ENCODE measurements around the gene ADARB2. TPM values are rescaled to one million over a fixed set of nuclear protein-coding genes. Genes with fewer than 3 reads are reported as not detected.

Gene ADARB2
- total RNA-seq, 3 donors from 2014 or later = 0.03 to 0.05 TPM; not detected in 1

GRCh38 chr10:1274701-1275544, 462.4 kb downstream of the ADARB2 start:
- DNase-seq (no peak), ATAC-seq (no peak)
- H3K9me3 Mint-ChIP-seq = no peaks in the 10 kb centered on the region
- H3K4me3 Mint-ChIP-seq = no peak overlapping the region
- no peaks in the 10 kb centered on the region for H3K4me1 Mint-ChIP-seq (ENCODE audit: low read depth)
- no peaks in the 10 kb centered on the region for H3K36me3 Mint-ChIP-seq (ENCODE audit: insufficient read depth)
- H3K27me3 Mint-ChIP-seq (ENCODE audit: low read depth) = peaks cover 3% of the 10 kb centered on the region

DNA sequence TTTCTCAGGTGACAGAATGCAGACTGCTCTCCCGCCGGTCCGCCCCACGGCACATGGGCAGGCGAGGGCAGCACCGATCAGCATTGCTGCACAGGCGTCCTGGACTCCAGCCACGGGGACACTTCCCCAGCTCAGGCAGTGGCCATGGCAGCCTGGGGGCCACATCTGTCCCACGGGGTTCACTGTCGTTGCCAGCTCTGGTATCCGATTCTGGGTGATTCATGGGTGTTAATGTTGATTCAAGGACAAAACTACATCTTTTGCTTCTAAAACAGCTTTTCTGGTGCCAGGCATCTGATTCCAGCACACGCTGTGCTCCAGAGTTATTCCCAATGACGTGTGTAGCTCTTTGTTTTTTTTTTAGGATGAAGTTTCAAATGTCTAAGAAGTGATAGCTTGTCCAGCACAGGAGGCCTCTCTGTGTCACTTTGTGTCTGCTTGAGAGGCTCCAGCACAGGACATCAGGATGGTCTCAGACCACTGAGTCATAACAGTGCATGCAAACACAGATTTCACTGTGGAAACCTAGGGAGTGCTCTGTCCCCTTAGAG, 463.1 kb downstream of the ADARB2 start:
- no peak for DNase-seq
- Mint-ChIP-seq H3K36me3 (ENCODE audit: insufficient read depth) (no peaks in the 10 kb centered on the region), H3K9me3 (no peaks in the 10 kb centered on the region), H3K4me1 (ENCODE audit: low read depth) (no peaks in the 10 kb centered on the region), H3K27me3 (ENCODE audit: low read depth) (no peaks in the 10 kb centered on the region), H3K4me3 (no peak overlapping the region)
- no peak for ATAC-seq

DNA sequence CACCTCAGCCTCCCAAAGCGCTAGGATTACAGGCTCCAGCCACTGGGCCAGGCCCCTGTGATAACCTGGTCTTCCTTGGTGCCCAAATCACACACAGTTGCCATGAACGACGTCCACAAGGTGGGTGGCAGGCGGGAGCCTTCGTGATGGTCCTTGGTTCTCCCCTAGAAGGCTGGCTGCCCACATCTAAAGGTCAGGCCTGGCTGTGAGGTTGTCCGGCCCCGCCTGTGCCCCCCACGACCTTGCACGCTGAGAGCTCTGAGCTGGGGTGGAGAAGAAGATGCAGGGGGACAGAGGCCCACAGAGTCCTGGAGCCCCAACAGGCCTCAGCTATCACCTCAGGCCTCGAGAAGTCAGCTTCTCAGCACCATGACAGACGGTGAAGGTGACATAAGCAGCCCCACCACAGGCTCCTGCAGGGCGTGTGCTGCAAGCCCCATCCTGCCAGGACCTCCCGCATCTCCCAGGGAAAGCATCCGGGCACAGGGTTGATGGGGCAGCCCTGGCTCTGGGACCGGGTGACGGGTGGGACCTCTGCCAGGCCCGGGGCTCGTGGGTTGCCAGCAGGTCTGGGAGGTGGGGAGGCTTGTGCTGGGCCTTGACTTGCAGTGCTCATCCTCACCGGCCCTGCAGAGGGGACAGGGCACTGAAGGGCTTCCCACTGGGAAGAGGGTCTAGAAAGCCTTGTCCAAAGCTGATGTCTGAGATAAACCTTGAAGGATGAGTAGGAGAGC, 463.8 kb downstream of the ADARB2 start:
- Mint-ChIP-seq H3K9me3 (no peaks in the 10 kb centered on the region), H3K4me3 (no peak overlapping the region), H3K36me3 (ENCODE audit: insufficient read depth) (no peaks in the 10 kb centered on the region), H3K27me3 (ENCODE audit: low read depth) (no peaks in the 10 kb centered on the region), H3K4me1 (ENCODE audit: low read depth) (no peaks in the 10 kb centered on the region)
- ATAC-seq (no peak), DNase-seq (no peak)

DNA sequence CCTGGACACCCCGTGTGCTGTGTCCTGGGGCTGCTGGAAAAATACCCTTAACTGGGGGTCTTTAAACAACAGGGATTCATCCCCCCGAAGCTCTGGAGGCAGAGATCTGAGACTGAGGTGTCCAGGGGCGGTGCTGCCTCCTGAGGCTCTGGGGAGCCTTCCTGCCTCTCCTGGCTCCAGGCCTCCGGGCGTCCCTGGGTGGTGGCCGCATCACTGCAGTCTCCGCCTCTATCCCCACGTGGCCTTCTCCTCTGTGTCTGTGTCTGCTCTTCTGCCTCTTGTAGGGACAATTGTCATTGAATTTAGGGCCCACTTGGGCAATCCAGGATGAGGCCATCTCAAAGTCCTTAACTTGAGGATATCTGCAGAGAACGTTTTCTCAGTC, 464.6 kb downstream of the ADARB2 start:
- ATAC-seq (no peak), DNase-seq (no peak)
- H3K36me3 Mint-ChIP-seq (ENCODE audit: insufficient read depth) = no peaks in the 10 kb centered on the region
- no peaks in the 10 kb centered on the region for H3K27me3 Mint-ChIP-seq (ENCODE audit: low read depth)
- no peak overlapping the region for H3K4me3 Mint-ChIP-seq
- no peaks in the 10 kb centered on the region for H3K4me1 Mint-ChIP-seq (ENCODE audit: low read depth)
- H3K9me3 Mint-ChIP-seq = no peaks in the 10 kb centered on the region

DNA sequence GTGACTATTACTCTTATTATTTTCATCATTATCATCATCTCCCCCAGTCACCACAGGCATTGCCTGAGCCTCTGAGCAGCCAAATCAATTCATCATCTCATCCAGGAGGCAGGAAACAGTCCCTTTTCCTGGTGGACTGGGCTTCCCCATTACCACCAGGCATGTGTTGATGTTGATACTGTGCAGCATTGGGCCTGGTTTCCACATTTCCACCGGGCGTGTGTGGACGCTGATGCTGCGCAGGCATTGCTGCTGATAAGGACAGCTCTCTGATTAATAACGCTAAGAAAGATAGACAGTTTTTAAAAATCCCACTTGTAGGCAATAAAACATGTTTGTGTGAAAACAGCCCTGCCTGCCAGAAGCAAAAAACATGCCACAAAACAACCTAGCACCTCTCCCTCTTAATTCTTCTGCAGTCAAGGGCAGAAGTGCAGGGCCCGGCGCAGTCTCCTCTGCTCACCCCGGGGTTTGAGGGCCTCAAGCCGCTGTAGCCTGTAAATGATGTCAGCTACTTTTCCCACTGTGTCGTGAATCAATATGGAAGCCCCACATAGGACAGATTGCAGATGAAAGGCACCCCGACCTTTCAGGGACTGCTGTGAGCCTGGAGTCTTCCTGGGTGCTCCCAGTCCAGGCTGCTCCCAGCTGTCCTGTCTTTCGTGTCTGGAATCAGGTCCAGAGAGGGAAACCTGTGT, 465.1 kb downstream of the ADARB2 start:
- Mint-ChIP-seq H3K9me3 (no peaks in the 10 kb centered on the region), H3K36me3 (ENCODE audit: insufficient read depth) (no peaks in the 10 kb centered on the region), H3K4me3 (no peak overlapping the region), H3K27me3 (ENCODE audit: low read depth) (no peaks in the 10 kb centered on the region), H3K4me1 (ENCODE audit: low read depth) (no peaks in the 10 kb centered on the region)
- DNase-seq (no peak), ATAC-seq (no peak)

DNA sequence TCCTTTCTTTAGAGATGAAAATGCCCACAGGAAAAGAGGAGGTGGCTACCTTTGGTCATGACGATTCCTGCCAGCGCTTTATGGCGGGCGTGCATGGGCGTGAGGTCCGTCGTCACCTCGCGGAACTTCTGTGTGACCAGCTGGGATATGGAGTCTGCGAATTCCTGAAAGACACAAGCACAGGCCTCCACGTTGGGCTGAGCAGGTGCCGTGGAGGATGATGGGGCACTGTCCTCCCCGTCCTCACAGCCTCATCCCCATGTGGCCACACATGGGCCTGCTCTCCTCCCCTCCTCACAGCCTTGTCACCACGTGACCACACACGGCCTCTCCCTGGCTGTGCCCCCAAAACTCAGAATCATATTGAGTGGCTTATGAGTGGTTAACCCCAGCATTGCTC, 466.4 kb downstream of the ADARB2 start:
- no peak overlapping the region for H3K4me3 Mint-ChIP-seq
- ATAC-seq (peak in 1 of 2 donors; percentile 19), DNase-seq (no peak)
- H3K4me1 Mint-ChIP-seq (ENCODE audit: low read depth) = no peaks in the 10 kb centered on the region
- no peaks in the 10 kb centered on the region for H3K36me3 Mint-ChIP-seq (ENCODE audit: insufficient read depth)
- no peaks in the 10 kb centered on the region for H3K9me3 Mint-ChIP-seq
- no peaks in the 10 kb centered on the region for H3K27me3 Mint-ChIP-seq (ENCODE audit: low read depth)

DNA sequence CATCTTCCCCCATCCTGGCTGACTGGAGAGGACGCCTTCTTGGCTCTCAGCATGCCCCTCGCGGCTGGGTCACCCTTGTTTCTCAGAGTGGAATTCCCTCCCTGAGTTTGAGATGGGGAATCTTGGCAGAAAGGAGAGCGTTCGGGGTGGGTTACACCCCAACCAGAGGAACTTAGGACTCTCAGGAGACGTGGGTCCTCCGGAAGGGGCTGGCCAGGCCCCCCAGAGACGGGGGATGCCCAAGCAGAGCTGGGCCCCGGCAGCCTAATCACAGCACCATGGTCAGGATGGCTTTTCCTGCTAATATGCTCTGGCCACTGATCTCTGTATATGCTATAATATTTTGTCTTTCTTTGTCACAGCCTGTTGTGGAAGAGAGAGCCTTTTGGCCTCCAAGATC, 466.8 kb downstream of the ADARB2 start:
- no peaks in the 10 kb centered on the region for H3K4me1 Mint-ChIP-seq (ENCODE audit: low read depth)
- H3K27me3 Mint-ChIP-seq (ENCODE audit: low read depth) = no peaks in the 10 kb centered on the region
- no peak for DNase-seq
- H3K9me3 Mint-ChIP-seq = no peaks in the 10 kb centered on the region
- no peaks in the 10 kb centered on the region for H3K36me3 Mint-ChIP-seq (ENCODE audit: insufficient read depth)
- no peak overlapping the region for H3K4me3 Mint-ChIP-seq
- no peak for ATAC-seq

DNA sequence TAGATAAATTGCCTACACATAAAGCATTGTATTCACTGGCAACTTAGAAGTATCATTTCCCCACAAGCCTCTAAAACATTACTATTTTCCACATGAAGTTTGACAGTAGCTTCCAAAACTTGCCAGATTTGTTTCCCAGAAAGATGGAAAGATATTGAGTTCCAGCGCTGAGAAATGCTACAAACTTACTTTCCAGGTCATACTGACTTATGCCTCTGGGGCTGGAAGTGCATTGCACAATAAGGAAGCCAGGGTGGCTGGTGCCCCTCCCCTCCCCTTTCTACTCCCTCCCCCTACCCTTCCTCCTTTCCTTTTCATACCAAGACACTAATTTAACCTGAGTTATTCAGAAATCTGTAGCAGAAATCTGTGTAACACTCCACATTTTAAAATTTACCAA, 468.5 kb downstream of the ADARB2 start:
- Mint-ChIP-seq H3K4me3 (no peak overlapping the region), H3K4me1 (ENCODE audit: low read depth) (no peaks in the 10 kb centered on the region), H3K36me3 (ENCODE audit: insufficient read depth) (no peaks in the 10 kb centered on the region), H3K9me3 (no peaks in the 10 kb centered on the region), H3K27me3 (ENCODE audit: low read depth) (peaks cover 3% of the 10 kb centered on the region)
- ATAC-seq (no peak), DNase-seq (no peak)

- ATAC-seq = no peak
- no peak for DNase-seq
- peaks cover 3% of the 10 kb centered on the region for H3K27me3 Mint-ChIP-seq (ENCODE audit: low read depth)
- H3K4me3 Mint-ChIP-seq = no peak overlapping the region
- no peaks in the 10 kb centered on the region for H3K4me1 Mint-ChIP-seq (ENCODE audit: low read depth)
- no peaks in the 10 kb centered on the region for H3K9me3 Mint-ChIP-seq
- H3K36me3 Mint-ChIP-seq (ENCODE audit: insufficient read depth) = no peaks in the 10 kb centered on the region
Observed at GRCh38 chr10:1267568-1267967, 469.8 kb downstream of the ADARB2 start.

DNA sequence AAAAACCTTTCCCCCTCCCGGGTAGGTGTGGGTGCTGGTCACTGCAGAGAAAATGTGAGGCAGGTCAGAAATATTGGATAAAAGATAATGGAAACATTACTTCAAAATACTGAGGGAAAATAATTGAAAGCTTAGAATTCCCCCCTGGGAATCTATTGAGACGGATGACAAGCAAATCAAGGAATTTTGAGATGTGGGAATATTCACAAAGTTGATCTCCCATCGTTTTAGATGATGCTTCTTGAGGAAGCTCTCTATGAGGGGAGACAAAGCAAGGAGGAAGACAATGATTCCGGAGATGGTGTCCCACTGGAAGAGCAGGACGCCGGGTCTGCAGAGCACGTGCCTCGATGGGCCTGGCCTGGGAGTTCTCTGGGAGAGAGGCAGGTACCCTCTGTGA, 470.2 kb downstream of the ADARB2 start:
- no peaks in the 10 kb centered on the region for H3K36me3 Mint-ChIP-seq (ENCODE audit: insufficient read depth)
- ATAC-seq (no peak), DNase-seq (no peak)
- no peaks in the 10 kb centered on the region for H3K9me3 Mint-ChIP-seq
- H3K27me3 Mint-ChIP-seq (ENCODE audit: low read depth) = peaks cover 3% of the 10 kb centered on the region
- no peak overlapping the region for H3K4me3 Mint-ChIP-seq
- H3K4me1 Mint-ChIP-seq (ENCODE audit: low read depth) = no peaks in the 10 kb centered on the region

DNA sequence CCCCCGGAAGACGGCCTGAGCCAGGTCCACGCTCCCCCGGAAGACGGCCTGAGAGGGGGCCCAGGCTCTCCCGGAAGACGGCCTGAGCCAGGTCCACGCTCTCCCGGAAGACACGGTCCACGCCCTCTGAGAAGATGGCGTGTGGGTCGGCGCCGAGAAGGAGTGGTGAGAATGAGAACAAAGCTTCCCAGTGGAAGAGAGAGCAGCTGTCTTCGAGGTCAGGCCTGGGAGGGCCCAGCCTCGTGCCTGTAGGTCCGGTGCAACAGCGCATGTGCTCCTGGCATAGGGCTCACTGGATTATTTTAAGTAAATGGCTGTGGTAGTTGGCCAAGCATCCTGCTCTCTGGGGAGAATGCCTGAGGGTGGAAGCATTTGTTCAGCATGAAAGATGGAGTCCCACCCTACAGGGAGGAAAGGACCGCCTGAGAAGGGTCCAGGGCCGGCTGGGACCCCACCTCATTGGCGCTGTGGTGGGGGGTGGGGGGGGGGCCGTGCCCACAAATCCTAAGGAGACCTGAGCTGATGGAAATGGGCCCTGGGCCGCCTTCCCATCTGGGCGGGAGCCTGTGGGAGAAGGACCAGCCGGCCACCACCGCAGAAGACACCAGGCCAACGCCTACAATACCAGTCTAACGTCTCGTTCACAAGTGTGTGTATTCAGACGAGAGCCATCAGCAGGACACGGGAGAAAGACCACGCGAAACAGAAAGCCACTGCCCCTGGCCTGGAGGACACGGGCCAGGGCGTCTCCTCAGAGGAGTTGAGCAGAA, 471.1 kb downstream of the ADARB2 start:
- no peak for ATAC-seq
- no peak for DNase-seq
- peaks cover 3% of the 10 kb centered on the region for H3K27me3 Mint-ChIP-seq (ENCODE audit: low read depth)
- no peaks in the 10 kb centered on the region for H3K36me3 Mint-ChIP-seq (ENCODE audit: insufficient read depth)
- H3K9me3 Mint-ChIP-seq = no peaks in the 10 kb centered on the region
- no peak overlapping the region for H3K4me3 Mint-ChIP-seq
- H3K4me1 Mint-ChIP-seq (ENCODE audit: low read depth) = no peaks in the 10 kb centered on the region

DNA sequence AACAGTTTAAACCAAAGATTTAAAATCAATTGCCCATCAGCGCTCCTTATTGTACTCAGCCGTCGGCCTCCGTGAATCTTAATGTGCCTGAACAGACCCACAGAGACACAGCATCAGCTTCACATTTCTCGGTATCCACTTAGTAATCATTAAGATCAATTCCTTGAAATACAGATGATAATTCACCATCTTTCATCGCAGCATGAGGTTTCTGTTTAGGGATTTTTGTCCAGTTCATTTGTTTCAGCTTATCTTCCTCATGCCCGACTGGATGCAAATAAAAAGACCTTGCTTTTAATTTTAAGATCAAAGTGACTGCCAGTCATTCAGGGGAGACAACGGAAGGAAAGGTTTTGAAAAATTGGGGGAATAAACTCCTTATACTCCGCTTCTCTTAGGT, 473.3 kb downstream of the ADARB2 start:
- no peaks in the 10 kb centered on the region for H3K9me3 Mint-ChIP-seq
- DNase-seq (no peak), ATAC-seq (no peak)
- H3K4me3 Mint-ChIP-seq = no peak overlapping the region
- H3K36me3 Mint-ChIP-seq (ENCODE audit: insufficient read depth) = no peaks in the 10 kb centered on the region
- peaks cover 10% of the 10 kb centered on the region for H3K27me3 Mint-ChIP-seq (ENCODE audit: low read depth)
- H3K4me1 Mint-ChIP-seq (ENCODE audit: low read depth) = no peaks in the 10 kb centered on the region

DNA sequence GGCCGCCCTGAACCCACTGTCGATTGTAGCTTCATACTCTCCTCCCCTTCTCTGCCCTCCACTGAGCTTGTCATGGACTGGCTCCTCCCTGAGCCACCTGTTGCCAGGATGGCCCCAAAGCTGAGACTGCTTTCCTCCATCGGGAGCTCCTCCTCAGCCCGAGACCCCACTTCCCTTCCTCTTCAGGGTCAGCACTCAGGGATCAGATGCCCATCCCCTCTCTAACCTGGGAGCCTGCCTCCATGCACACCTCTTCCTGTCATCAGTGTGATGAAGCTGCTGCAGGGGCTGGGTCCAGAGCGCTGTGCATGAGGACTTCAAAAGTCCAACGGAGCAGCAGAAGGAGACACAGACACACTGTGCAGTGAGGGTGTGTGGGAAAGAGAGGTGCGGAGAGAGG, 480.1 kb downstream of the ADARB2 start:
- Mint-ChIP-seq H3K36me3 (ENCODE audit: insufficient read depth) (no peaks in the 10 kb centered on the region), H3K4me1 (ENCODE audit: low read depth) (peaks cover 13% of the 10 kb centered on the region), H3K4me3 (no peak overlapping the region), H3K9me3 (no peaks in the 10 kb centered on the region), H3K27me3 (ENCODE audit: low read depth) (peaks cover 31% of the 10 kb centered on the region)
- no peak for ATAC-seq
- no peak for DNase-seq

GRCh38 chr10:1256432-1256725, 480.9 kb downstream of the ADARB2 start:
- Mint-ChIP-seq H3K4me3 (no peak overlapping the region), H3K27me3 (ENCODE audit: low read depth) (peaks cover 31% of the 10 kb centered on the region), H3K36me3 (ENCODE audit: insufficient read depth) (no peaks in the 10 kb centered on the region), H3K9me3 (no peaks in the 10 kb centered on the region), H3K4me1 (ENCODE audit: low read depth) (peaks cover 13% of the 10 kb centered on the region)
- ATAC-seq (no peak), DNase-seq (no peak)
